H9 (cell line): ENCODE data around the gene MSX2. TPM values are rescaled to one million over a fixed set of nuclear protein-coding genes. Genes with fewer than 3 reads are reported as not detected.

Experiments used
- DNase-seq: peaks from one replicate; pipeline ENCODE4 v3.0.0-alpha.2; 2017
- H2AFZ ChIP-seq: one replicate; pipeline ENCODE4 v1.6.1; 2013; ENCODE audit warnings: mild to moderate bottlenecking, low read length, control low read depth, moderate library complexity
- H2AK5ac ChIP-seq: 2 replicates; pipeline ENCODE4 v1.6.1; 2013; ENCODE audit warnings: low read length, control low read depth, mixed read lengths; ENCODE audit not compliant: insufficient read length
- H2BK120ac ChIP-seq: one replicate; pipeline ENCODE4 v1.6.1; 2013; ENCODE audit warnings: low read depth, mild to moderate bottlenecking, low read length, control low read depth, inconsistent platforms; ENCODE audit not compliant: poor library complexity, severe bottlenecking
- H2BK12ac ChIP-seq: 2 replicates; pipeline ENCODE4 v1.6.1; 2013; ENCODE audit warnings: low read length, control low read depth, mixed read lengths, low read depth; ENCODE audit not compliant: insufficient read length
- H2BK15ac ChIP-seq: 2 replicates; pipeline ENCODE4 v1.6.1; 2013; ENCODE audit warnings: low read depth, low read length, control low read depth
- H2BK20ac ChIP-seq: one replicate; pipeline ENCODE4 v1.6.1; 2013; ENCODE audit warnings: low read depth, mild to moderate bottlenecking, low read length, control low read depth, inconsistent platforms; ENCODE audit not compliant: poor library complexity, severe bottlenecking
- H2BK5ac ChIP-seq: 2 replicates; pipeline ENCODE4 v1.6.1; 2013; ENCODE audit warnings: low read length, control low read depth, mixed read lengths; ENCODE audit not compliant: insufficient read length
- H3K14ac ChIP-seq: 2 replicates; pipeline ENCODE4 v1.6.1; 2013; ENCODE audit warnings: low read length, control low read depth; ENCODE audit not compliant: insufficient read depth
- H3K18ac ChIP-seq: 2 replicates; pipeline ENCODE4 v1.6.1; 2013; ENCODE audit warnings: low read depth, mild to moderate bottlenecking, mixed read lengths, low read length, control low read depth; ENCODE audit not compliant: insufficient read length
- H3K23ac ChIP-seq: 2 replicates; pipeline ENCODE4 v1.6.1; 2013; ENCODE audit warnings: low read length, control low read depth, mixed read lengths, low read depth; ENCODE audit not compliant: insufficient read length
- H3K23me2 ChIP-seq: 2 replicates; pipeline ENCODE4 v1.6.1; 2013; ENCODE audit warnings: low read depth, mild to moderate bottlenecking, mixed read lengths, low read length, control low read depth; ENCODE audit not compliant: insufficient read length, poor library complexity, severe bottlenecking
- H3K27ac ChIP-seq: 2 replicates; pipeline ENCODE4 v1.5.1; 2013; ENCODE audit warnings: low read length, control low read depth, mixed read lengths, low read depth; ENCODE audit not compliant: insufficient read length
- H3K27me3 ChIP-seq: 2 replicates; pipeline ENCODE4 v1.6.1; 2013; ENCODE audit warnings: low read length, control low read depth, inconsistent platforms; ENCODE audit not compliant: insufficient read depth
- H3K4ac ChIP-seq: 2 replicates; pipeline ENCODE4 v1.6.1; 2013; ENCODE audit warnings: low read depth, mild to moderate bottlenecking, control low read depth, inconsistent platforms, low read length, moderate library complexity
- H3K4me1 ChIP-seq: 2 replicates; pipeline ENCODE4 v1.6.1; 2013; ENCODE audit warnings: low read length, control low read depth, inconsistent platforms; ENCODE audit not compliant: insufficient read depth
- H3K4me2 ChIP-seq: 2 replicates; pipeline ENCODE4 v1.6.1; 2013; ENCODE audit warnings: low read length, control low read depth, mixed read lengths; ENCODE audit not compliant: insufficient read length, insufficient read depth
- H3K56ac ChIP-seq: 2 replicates; pipeline ENCODE4 v1.6.1; 2013; ENCODE audit warnings: low read depth, mild to moderate bottlenecking, mixed read lengths, low read length, control low read depth; ENCODE audit not compliant: insufficient read length
- H3K79me1 ChIP-seq: 2 replicates; pipeline ENCODE4 v1.6.1; 2013; ENCODE audit warnings: low read depth, mild to moderate bottlenecking, moderate library complexity, low read length, control low read depth, inconsistent platforms; ENCODE audit not compliant: insufficient read depth, poor library complexity, severe bottlenecking
- H3K79me2 ChIP-seq: 2 replicates; pipeline ENCODE4 v1.6.1; 2013; ENCODE audit warnings: low read length, control low read depth, inconsistent platforms; ENCODE audit not compliant: insufficient read depth
- H3K9ac ChIP-seq: 2 replicates; pipeline ENCODE4 v1.6.1; 2013; ENCODE audit warnings: low read length, control low read depth, mixed read lengths; ENCODE audit not compliant: insufficient read length; ENCODE audit errors: extremely low read depth
- H3K9me3 ChIP-seq: one replicate; pipeline ENCODE4 v1.6.1; 2013; ENCODE audit warnings: low read depth, low read length, inconsistent platforms; ENCODE audit not compliant: control insufficient read depth
- H3T11ph ChIP-seq: one replicate; pipeline ENCODE4 v1.6.1; 2013; ENCODE audit warnings: mild to moderate bottlenecking, low read length, control low read depth, inconsistent platforms
- H4K20me1 ChIP-seq: one replicate; pipeline ENCODE4 v1.6.1; 2013; ENCODE audit not compliant: control insufficient read depth, insufficient read length, insufficient read depth
- H4K5ac ChIP-seq: 2 replicates; pipeline ENCODE4 v1.6.1; 2013; ENCODE audit warnings: low read depth, mild to moderate bottlenecking, mixed read lengths, low read length, control low read depth; ENCODE audit not compliant: insufficient read length
- H4K8ac ChIP-seq: replicated peaks from 2 replicates; pipeline ENCODE4 v1.6.1; 2013; ENCODE audit warnings: low read length, control low read depth, mixed read lengths, low read depth; ENCODE audit not compliant: insufficient read length
- H4K91ac ChIP-seq: 2 replicates; pipeline ENCODE4 v1.6.1; 2013; ENCODE audit warnings: low read depth, mild to moderate bottlenecking, moderate library complexity, mixed read lengths, low read length, control low read depth; ENCODE audit not compliant: insufficient read length
- H3K27ac Mint-ChIP-seq, 3 experiments: 2 replicates in 2 of 3; 3 replicates in 1 of 3; pipeline ENCODE4 v1.8.0; 2020 to 2021; ENCODE audit warnings: mixed read lengths in 3 of 3, mild to moderate bottlenecking in 1 of 3, moderate library complexity in 1 of 3
- H3K27me3 Mint-ChIP-seq: 2 replicates; pipeline ENCODE4 v1.8.0; 2021; ENCODE audit warnings: low read depth, mild to moderate bottlenecking, moderate library complexity, mixed read lengths
- H3K36me3 Mint-ChIP-seq, 3 experiments: 2 replicates in 2 of 3; 3 replicates in 1 of 3; pipeline ENCODE4 v1.8.0; 2020 to 2021; ENCODE audit warnings: low read depth in 3 of 3, mixed read lengths in 3 of 3; ENCODE audit not compliant: insufficient read depth in 1 of 3
- H3K4me1 Mint-ChIP-seq, 2 experiments: 2 replicates each; pipeline ENCODE4 v1.8.0; 2020; ENCODE audit warnings: mixed read lengths in 2 of 2
- H3K4me3 Mint-ChIP-seq, 2 experiments: 2 replicates in 1 of 2; 3 replicates in 1 of 2; pipeline ENCODE4 v1.8.0; 2020 to 2021; ENCODE audit warnings: mild to moderate bottlenecking in 2 of 2, mixed read lengths in 2 of 2, moderate library complexity in 1 of 2
- H3K9me3 Mint-ChIP-seq, 2 experiments: 2 replicates in 1 of 2; 3 replicates in 1 of 2; pipeline ENCODE4 v1.8.0; 2020; ENCODE audit warnings: mild to moderate bottlenecking in 2 of 2, mixed read lengths in 2 of 2, moderate library complexity in 1 of 2
- WGBS: extraction: QIAGEN DNeasy Blood & Tissue Kit; methylation state at CpG from one replicate; pipeline ENCODE4 v1.1.7; 2013; ENCODE audit warnings: missing lambda C conversion rate, low lambda C conversion rate, mixed read lengths; ENCODE audit not compliant: insufficient read length; ENCODE audit errors: extremely low coverage; 5-methylcytosine and 5-hydroxymethylcytosine counted together
- total RNA-seq: library from RNA; stranded (reverse); gene quantifications from 2 replicates; pipeline ENCODE4 v1.2.1, GENCODE V29; 2021
- TF ChIP-seq, protein P1 (sequence below): fragments of 200-600 bp; sonication (generic); conservative IDR thresholded peaks from 3 replicates; pipeline ENCODE4 v1.8.0; 2021; ENCODE audit warnings: antibody characterized with exemption, mild to moderate bottlenecking

The MSX2 gene
- total RNA-seq, 1 experiment from 2014 or later = 0.35 TPM

GRCh38 chr5:174767670-174768069 is 43.3 kb downstream of the MSX2 start:
- H2BK12ac ChIP-seq = no peak overlapping the region
- no peaks in the 10 kb centered on the region for H3K79me1 ChIP-seq
- DNase-seq = no peak
- H4K91ac ChIP-seq = no peak overlapping the region
- H3K9me3 ChIP-seq = no peaks in the 10 kb centered on the region
- H3K23ac ChIP-seq = no peak overlapping the region
- no peaks in the 10 kb centered on the region for H3K4me1 ChIP-seq
- H3K9me3 Mint-ChIP-seq = no peaks in the 10 kb centered on the region
- no peaks in the 10 kb centered on the region for H3K79me2 ChIP-seq
- no peaks in the 10 kb centered on the region for H3K23me2 ChIP-seq
- no peak overlapping the region for H2AFZ ChIP-seq
- no peak overlapping the region for H2BK5ac ChIP-seq
- no peak overlapping the region for H3K27ac ChIP-seq
- no peak overlapping the region for H4K5ac ChIP-seq
- H3K27ac Mint-ChIP-seq = no peak overlapping the region
- H4K8ac ChIP-seq = no peak overlapping the region
- TF ChIP-seq, protein P1, sequence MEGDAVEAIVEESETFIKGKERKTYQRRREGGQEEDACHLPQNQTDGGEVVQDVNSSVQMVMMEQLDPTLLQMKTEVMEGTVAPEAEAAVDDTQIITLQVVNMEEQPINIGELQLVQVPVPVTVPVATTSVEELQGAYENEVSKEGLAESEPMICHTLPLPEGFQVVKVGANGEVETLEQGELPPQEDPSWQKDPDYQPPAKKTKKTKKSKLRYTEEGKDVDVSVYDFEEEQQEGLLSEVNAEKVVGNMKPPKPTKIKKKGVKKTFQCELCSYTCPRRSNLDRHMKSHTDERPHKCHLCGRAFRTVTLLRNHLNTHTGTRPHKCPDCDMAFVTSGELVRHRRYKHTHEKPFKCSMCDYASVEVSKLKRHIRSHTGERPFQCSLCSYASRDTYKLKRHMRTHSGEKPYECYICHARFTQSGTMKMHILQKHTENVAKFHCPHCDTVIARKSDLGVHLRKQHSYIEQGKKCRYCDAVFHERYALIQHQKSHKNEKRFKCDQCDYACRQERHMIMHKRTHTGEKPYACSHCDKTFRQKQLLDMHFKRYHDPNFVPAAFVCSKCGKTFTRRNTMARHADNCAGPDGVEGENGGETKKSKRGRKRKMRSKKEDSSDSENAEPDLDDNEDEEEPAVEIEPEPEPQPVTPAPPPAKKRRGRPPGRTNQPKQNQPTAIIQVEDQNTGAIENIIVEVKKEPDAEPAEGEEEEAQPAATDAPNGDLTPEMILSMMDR = no peak
- WGBS = 100% methylated on average over 1 of the region's 4 CpGs
- no peak overlapping the region for H3K56ac ChIP-seq
- H3K4me1 Mint-ChIP-seq = no peaks in the 10 kb centered on the region
- no peak overlapping the region for H3K4me2 ChIP-seq
- H2BK15ac ChIP-seq = no peak overlapping the region
- H2AK5ac ChIP-seq = no peak overlapping the region
- H4K20me1 ChIP-seq = no peaks in the 10 kb centered on the region
- H3K14ac ChIP-seq = no peak overlapping the region
- no peak overlapping the region for H3K4me3 Mint-ChIP-seq
- H3K18ac ChIP-seq = no peak overlapping the region
- no peaks in the 10 kb centered on the region for H3K36me3 Mint-ChIP-seq
- H3K9ac ChIP-seq = no peak overlapping the region
- H3K27me3 ChIP-seq = no peaks in the 10 kb centered on the region
- no peak overlapping the region for H3K4ac ChIP-seq
- peaks cover 21% of the 10 kb centered on the region for H3K27me3 Mint-ChIP-seq
- H2BK20ac ChIP-seq = no peak overlapping the region
- H2BK120ac ChIP-seq = no peak overlapping the region
- H3T11ph ChIP-seq = no peak overlapping the region
